GM19035 (cell line): Measurements from ENCODE around the gene USP44.
"Not testable (repeated sequence)": the region's sequence is repeated elsewhere in the genome, so short reads cannot be mapped to it uniquely, and the experiment has no call there.

ENCODE experiments used
- ATAC-seq: cut with Tn5 transposase; IDR thresholded peaks from one replicate; pipeline ENCODE4 v1.9.1; 2021; ENCODE audit not compliant: unreplicated experiment

USP44 gene

DNA sequence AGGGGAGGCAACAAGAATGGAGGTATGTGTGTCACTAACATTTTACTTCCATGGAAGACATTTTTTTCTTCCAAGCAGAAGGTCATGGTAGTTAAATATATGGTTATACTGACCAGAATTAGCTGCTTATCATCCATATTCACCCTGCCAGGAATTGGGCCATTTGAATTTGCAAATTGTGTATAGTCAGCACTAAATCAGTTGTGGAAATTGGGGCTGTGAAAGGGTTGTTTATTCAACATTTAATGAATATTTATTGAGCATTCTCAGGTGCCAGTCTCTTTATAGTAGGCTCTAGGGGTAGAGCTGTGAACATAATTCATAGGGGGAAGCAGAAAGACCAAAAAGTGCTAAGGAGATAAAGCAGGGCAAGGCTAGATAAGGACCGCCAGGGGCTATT is 39.3 kb downstream of the USP44 start:
- ATAC-seq: no peak

- no peak for ATAC-seq
These were observed 42.0 kb downstream of the USP44 start for GRCh38 chr12:95509300-95509699.

- no peak for ATAC-seq
These were observed 44.4 kb downstream of the USP44 start for GRCh38 chr12:95506707-95507523.

DNA sequence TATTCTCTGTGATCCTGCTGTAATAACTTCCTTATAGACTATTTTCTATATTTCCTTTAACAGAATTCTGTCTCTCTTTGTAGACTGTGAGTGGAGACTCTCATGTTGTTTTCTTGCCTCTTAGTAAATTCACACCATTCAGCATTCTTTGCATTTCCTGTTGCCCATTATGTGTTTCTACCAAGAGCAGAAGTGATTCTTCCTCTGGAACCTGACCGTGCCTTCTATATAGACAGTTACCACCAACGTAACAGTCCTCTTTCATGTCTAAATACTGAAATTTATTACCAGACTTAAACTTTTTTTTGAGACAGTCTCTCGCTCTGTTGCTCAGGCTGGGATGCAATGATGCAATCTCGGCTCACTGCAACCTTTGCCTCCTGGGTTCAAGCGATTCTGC is 46.2 kb downstream of the USP44 start:
- ATAC-seq: peak; percentile 95

- no peak for ATAC-seq
These were observed 47.1 kb downstream of the USP44 start for GRCh38 chr12:95504140-95504539.

- no peak for ATAC-seq
These were observed 51.5 kb downstream of the USP44 start for GRCh38 chr12:95499772-95500171.

DNA sequence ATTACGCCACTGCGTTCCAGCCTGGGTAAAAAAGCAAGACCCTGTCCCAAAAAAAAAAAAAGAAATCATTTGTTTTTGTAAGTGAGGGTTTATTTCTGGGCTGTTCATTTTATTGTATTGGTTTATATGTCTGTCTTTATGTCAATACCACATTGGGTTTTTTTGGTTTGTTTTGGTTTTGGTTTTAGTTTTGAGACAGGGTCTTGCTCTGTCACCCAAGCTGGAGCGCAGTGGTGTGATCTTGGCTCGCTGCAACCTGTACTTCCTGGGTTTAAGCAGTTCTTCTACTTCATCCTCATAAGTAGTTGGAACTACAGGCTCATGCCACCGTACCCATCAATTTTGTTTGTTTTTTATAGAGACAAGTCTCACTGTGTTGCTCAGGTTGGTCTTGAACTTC is 52.3 kb downstream of the USP44 start:
- ATAC-seq: no peak

GRCh38 chr12:95497031-95497430 is 54.2 kb downstream of the USP44 start:
- ATAC-seq: no peak

DNA sequence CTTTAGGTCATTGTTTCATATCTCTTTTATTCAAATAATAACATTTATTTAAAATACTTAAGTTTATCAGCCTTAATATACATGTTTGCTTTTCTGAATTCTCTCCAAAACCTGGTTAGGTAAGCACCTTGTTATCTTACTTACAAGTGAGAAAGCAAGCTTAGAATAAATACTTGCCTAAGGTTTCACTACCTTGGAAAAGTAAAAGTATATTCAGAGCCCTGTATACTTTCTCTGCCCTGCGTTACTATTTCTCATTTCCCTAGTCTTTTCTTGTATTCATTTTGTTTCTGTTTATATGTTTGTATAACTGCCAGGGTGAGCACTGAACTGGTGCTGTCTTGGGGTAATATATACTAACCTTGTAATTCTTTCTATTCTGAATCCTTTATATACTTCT is 55.8 kb downstream of the USP44 start:
- no peak for ATAC-seq

DNA sequence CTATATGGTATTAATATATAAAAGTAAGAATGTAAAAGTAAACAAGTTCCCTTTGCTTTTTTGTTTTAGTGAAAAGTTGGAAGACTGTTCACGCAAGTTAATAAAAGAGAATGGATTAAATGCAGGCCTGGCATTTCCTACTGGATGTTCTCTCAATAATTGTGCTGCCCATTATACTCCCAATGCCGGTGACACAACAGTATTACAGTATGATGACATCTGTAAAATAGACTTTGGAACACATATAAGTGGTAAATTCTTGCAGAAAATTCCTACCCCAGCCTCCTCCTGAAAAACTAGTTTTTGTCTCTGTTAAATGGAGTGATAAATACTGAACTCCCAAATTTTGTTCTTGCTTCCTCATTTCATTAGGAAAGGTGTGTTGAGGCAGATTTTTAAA is 56.4 kb downstream of the USP44 start:
- no peak for ATAC-seq

DNA sequence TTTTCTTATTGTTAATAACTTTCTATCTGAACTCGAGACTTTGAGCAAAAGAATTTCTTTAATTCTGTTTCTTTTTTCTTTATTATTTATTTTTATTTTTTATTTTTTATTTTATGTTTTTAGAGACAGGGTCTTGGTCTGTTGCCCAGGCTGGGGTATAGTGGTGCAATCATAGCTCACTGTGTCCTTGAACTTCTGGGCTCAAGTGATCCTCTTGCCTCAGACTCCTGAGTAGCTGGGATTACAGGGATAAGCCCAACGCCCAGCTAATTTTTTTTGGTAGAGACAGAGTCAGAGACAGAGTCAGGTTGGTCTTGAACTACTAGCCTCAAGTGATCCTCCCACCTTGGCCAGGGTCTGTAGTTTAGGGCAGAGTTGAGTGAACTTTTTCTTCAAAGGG is 58.8 kb downstream of the USP44 start:
- no peak for ATAC-seq

DNA sequence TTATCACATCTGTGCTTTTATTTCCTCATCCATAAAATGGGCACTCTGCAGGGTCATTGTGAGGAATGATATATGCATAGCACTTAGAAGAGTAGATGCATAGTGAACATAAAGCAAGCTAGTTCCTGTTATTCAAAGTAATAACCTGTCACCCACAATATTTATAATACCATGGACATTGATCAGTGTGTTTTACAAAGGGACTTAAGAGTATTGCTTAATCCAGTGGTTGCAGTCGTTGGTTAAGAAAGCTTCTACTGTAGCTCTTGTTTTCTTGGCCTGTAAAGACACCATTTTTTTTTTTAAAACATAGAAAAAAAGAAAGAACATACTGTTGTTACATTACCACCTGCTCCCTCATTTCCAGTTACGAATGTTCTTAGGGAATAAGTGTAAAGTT is 64.3 kb downstream of the USP44 start:
- ATAC-seq: no peak

- no peak for ATAC-seq
These were observed 66.8 kb downstream of the USP44 start for GRCh38 chr12:95484524-95484923.

DNA sequence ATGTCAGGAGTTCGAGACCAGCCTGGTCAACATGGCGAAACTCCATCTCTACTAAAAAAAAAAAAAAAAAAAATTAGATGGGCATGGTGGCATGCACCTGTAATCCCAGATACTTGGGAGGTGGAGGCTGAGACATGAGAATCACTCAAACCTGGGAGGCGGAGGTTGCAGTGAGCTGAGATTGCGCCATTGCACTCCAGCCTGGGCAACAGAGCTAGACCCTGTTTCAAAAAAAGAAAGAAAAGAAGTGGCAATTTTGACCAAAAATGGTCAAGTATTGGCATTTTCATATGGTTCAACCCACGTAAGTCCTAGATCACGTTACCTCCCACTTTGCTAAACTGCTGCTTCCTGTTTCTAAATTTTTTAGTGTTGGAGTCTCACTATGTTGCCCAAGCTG is 68.7 kb downstream of the USP44 start:
- ATAC-seq: not testable (repeated sequence)

- no peak for ATAC-seq
These were observed 69.4 kb downstream of the USP44 start for GRCh38 chr12:95481888-95482287.

- no peak for ATAC-seq
These were observed 70.2 kb downstream of the USP44 start for GRCh38 chr12:95481072-95481471.

DNA sequence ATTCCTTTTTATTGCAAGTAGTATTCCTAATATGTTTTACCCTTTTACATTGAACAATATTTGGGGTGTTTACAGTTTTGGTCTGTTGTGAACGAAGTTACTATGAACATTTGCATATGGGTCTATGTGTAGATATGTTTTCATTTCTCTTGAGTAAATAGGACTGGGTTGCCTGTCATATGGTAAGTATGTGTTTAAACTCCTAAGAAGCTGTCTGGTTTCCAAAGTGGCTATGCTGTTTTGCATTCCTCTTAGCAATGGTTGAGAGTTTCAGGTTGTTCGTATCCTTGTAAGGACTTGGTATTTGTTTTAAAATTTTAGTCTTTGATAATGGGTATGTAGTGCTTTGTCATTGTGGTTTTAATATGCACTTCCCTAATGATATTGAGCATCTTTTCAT is 71.0 kb downstream of the USP44 start:
- no peak for ATAC-seq

DNA sequence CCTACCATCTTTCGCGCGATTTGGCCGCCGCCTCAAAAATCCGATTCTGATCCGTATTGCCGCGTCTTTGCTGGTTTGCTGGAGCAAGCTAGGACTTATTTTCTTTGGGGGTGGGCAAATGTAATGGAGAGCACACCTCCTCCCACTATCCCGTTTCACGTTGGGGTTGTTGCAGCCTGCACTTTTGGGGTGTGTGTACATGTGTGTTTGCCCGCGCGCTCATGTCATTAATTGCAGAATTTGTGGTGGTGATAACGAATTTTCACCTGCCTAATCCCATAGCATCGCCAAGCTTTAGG is 76.7 kb downstream of the USP44 start:
- ATAC-seq: no peak

GRCh38 chr12:95473884-95474659 is 77.2 kb downstream of the USP44 start, which contains the start of gene METAP2:
Gene METAP2, plus strand, starts transcription at chr12:95474152. Its CDS starts 28 bp downstream, at chr12:95474180.
- ATAC-seq: peak; percentile 95

- ATAC-seq: peak; percentile 32
These were observed 77.9 kb downstream of the USP44 start for GRCh38 chr12:95473231-95473883.

GRCh38 chr12:95470300-95470699 is 81.0 kb downstream of the USP44 start:
- ATAC-seq: no peak
